Fibroblast of lung (primary cell): Measurements from ENCODE around the gene STARD3. TPM values are rescaled to one million over a fixed set of nuclear protein-coding genes. Genes with fewer than 3 reads are reported as not detected.
A peak's percentile ranks its signal among the peaks of the same experiment; 100 is the strongest.

Source experiments
- DNase-seq, 2 donors: peaks; one replicate each; pipeline versions ENCODE4 v3.0.0 to v3.0.0-alpha.2; 2010; ENCODE audit warnings: low read depth in 2 of 2
- H2AFZ ChIP-seq: 2 replicates; pipeline ENCODE4 v1.5.1; 2012; ENCODE audit warnings: low read length, control low read depth, inconsistent platforms
- H3K27ac ChIP-seq: 2 replicates; pipeline ENCODE4 v1.5.1; 2011; ENCODE audit warnings: low read length, control low read depth; ENCODE audit not compliant: insufficient read depth
- H3K27me3 ChIP-seq: 2 replicates; pipeline ENCODE4 v1.5.1; 2011; ENCODE audit warnings: mild to moderate bottlenecking, low read length; ENCODE audit not compliant: control insufficient read depth, insufficient read depth
- H3K36me3 ChIP-seq: 2 replicates; pipeline ENCODE4 v1.5.1; 2011; ENCODE audit warnings: low read length; ENCODE audit not compliant: control insufficient read depth, insufficient read depth
- H3K4me1 ChIP-seq: 2 replicates; pipeline ENCODE4 v1.5.1; 2011; ENCODE audit warnings: low read length; ENCODE audit not compliant: control insufficient read depth, insufficient read depth; ENCODE audit errors: extremely low read depth
- H3K4me2 ChIP-seq: 2 replicates; pipeline ENCODE4 v1.5.1; 2011; ENCODE audit warnings: low read length, control low read depth; ENCODE audit not compliant: insufficient read depth; ENCODE audit errors: extremely low read depth
- H3K4me3 ChIP-seq, 4 experiments: fragments of 200-600 bp in 1 of 4; sonication (generic) in 1 of 4; replicated peaks in 1 of 4; 2 replicates each; pipeline ENCODE4 v1.5.1; 2011 to 2016; ENCODE audit warnings: low read length in 4 of 4, low read depth in 3 of 4, mild to moderate bottlenecking in 3 of 4, control low read depth in 2 of 4, inconsistent platforms in 1 of 4, mixed read lengths in 1 of 4; ENCODE audit not compliant: insufficient read depth in 1 of 4; ENCODE audit errors: control extremely low read depth in 1 of 4
- H3K79me2 ChIP-seq: 2 replicates; pipeline ENCODE4 v1.5.1; 2012; ENCODE audit warnings: mild to moderate bottlenecking, low read length, inconsistent platforms; ENCODE audit not compliant: control insufficient read depth, insufficient read depth
- H3K9ac ChIP-seq: 2 replicates; pipeline ENCODE4 v1.5.1; 2011; ENCODE audit warnings: mild to moderate bottlenecking, low read length, control low read depth; ENCODE audit not compliant: insufficient read depth
- H3K9me3 ChIP-seq: 2 replicates; pipeline ENCODE4 v1.5.1; 2012; ENCODE audit warnings: low read depth, low read length; ENCODE audit not compliant: control insufficient read depth, insufficient read depth
- H4K20me1 ChIP-seq: 2 replicates; pipeline ENCODE4 v1.5.1; 2011; ENCODE audit warnings: low read length; ENCODE audit not compliant: control insufficient read depth, insufficient read depth; ENCODE audit errors: extremely low read depth
- CTCF ChIP-seq, 2 donors: IDR thresholded peaks in 1 of 2; conservative IDR thresholded peaks in 1 of 2; 1 replicate in 1 of 2; 2 replicates in 1 of 2; pipeline ENCODE4 v1.5.1; 2011 to 2012; ENCODE audit warnings: low read length in 2 of 2, control low read depth in 1 of 2, inconsistent platforms in 1 of 2, low read depth in 1 of 2, mild to moderate bottlenecking in 1 of 2
- EZH2 ChIP-seq: IDR thresholded peaks from 2 replicates; pipeline ENCODE4 v1.5.1; 2012; ENCODE audit warnings: low read length, control low read depth, mild to moderate bottlenecking; ENCODE audit errors: missing control alignments
- polyA plus RNA-seq, 2 donors: library from polyadenylated mRNA; depleted of rRNA in 1 of 2; stranded (reverse) in 1 of 2; unstranded in 1 of 2; fragments of >200 nt; gene quantifications; 2 replicates each; pipeline ENCODE4 v1.2.1, GENCODE V29; 2011 to 2012; ENCODE audit warnings: missing spikeins in 1 of 2
- total RNA-seq: library from RNA; depleted of rRNA; stranded (reverse); fragments of >200 nt; gene quantifications from 2 replicates; pipeline ENCODE4 v1.2.1, GENCODE V29; 2014

STARD3 gene
- total and polyA plus RNA-seq, 2 donors (not counting 1 experiment from before 2014, with no cell fraction given) = 30.4 to 31.7 TPM

- Histone ChIP-seq H3K4me3 (no peak overlapping the region), H3K9me3 (no peaks in the 10 kb centered on the region), H2AFZ (no peak overlapping the region), H3K4me1 (peaks cover 2% of the 10 kb centered on the region), H3K36me3 (peaks cover 3% of the 10 kb centered on the region), H3K27me3 (peaks cover 36% of the 10 kb centered on the region), H3K27ac (no peak overlapping the region), H3K4me2 (no peak overlapping the region), H4K20me1 (no peaks in the 10 kb centered on the region), H3K79me2 (no peaks in the 10 kb centered on the region), H3K9ac (no peak overlapping the region)
- no peak for DNase-seq
- TF ChIP-seq EZH2 = no peak
- no peak for TF ChIP-seq CTCF (conservative IDR thresholded peaks at IDR 0.05 in 1 of 2, IDR thresholded peaks at IDR 0.05 in 1 of 2; ENCODE audit: low read depth in 1 of 2, low read length in 2 of 2)
Measured at GRCh38 chr17:39666601-39667261, 29.8 kb downstream of the STARD3 start.

GRCh38 chr17:39667262-39667944, 30.5 kb downstream of the STARD3 start:
- Histone ChIP-seq H3K27me3 (peaks cover 38% of the 10 kb centered on the region), H3K4me3 (no peak overlapping the region), H2AFZ (no peak overlapping the region), H3K4me2 (no peak overlapping the region), H3K79me2 (no peaks in the 10 kb centered on the region), H3K36me3 (peaks cover 3% of the 10 kb centered on the region), H4K20me1 (no peaks in the 10 kb centered on the region), H3K9ac (no peak overlapping the region), H3K4me1 (peaks cover 2% of the 10 kb centered on the region), H3K27ac (no peak overlapping the region), H3K9me3 (no peaks in the 10 kb centered on the region)
- peak; percentile 73 for TF ChIP-seq EZH2
- TF ChIP-seq CTCF (conservative IDR thresholded peaks at IDR 0.05 in 1 of 2, IDR thresholded peaks at IDR 0.05 in 1 of 2; ENCODE audit: low read depth in 1 of 2, low read length in 2 of 2) = no peak
- DNase-seq = no peak

GRCh38 chr17:39667945-39668924, 31.3 kb downstream of the STARD3 start, which contains the start of gene PNMT:
Gene PNMT, plus strand, starts transcription at chr17:39668453. Its CDS starts 23 bp downstream, at chr17:39668476.
- H3K79me2 ChIP-seq = no peaks in the 10 kb centered on the region
- no peaks in the 10 kb centered on the region for H4K20me1 ChIP-seq
- no peak within 1 kb of the TSS for H2AFZ ChIP-seq
- peaks cover 2% of the 10 kb centered on the region for H3K4me1 ChIP-seq
- peak within 1 kb of the TSS in 1 of 4 experiments; percentile 27 for H3K4me3 ChIP-seq
- H3K9me3 ChIP-seq = no peaks in the 10 kb centered on the region
- H3K27ac ChIP-seq = no peak within 1 kb of the TSS
- no peak within 1 kb of the TSS for H3K9ac ChIP-seq
- TF ChIP-seq EZH2 = peak; percentile 80
- peak; percentile 47 to 53 for TF ChIP-seq CTCF (conservative IDR thresholded peaks at IDR 0.05 in 1 of 2, IDR thresholded peaks at IDR 0.05 in 1 of 2; ENCODE audit: low read depth in 1 of 2, low read length in 2 of 2)
- H3K36me3 ChIP-seq = no peaks in the 10 kb centered on the region
- peaks cover 38% of the 10 kb centered on the region for H3K27me3 ChIP-seq
- peak within 1 kb of the TSS; percentile 64 for H3K4me2 ChIP-seq
- peak; percentile 52 to 53 for DNase-seq
